K562 (cell line): ENCODE data around the gene ARHGAP23. TPM values are rescaled to one million over a fixed set of nuclear protein-coding genes. Genes with fewer than 3 reads are reported as not detected.
A peak's percentile ranks its signal among the peaks of the same experiment; 100 is the strongest.

Source experiments
- ATAC-seq: fragments of 200-7000 bp; cut with Tn5 transposase; 3 replicates; pipeline ENCODE4 v1.9.1; 2020; ENCODE audit warnings: moderate library complexity
- BruUV-seq: library from RNA; stranded (reverse); fragments of 400-500 nt; replicated peaks from 2 replicates; lab custom pipeline; 2021; lab: Mats Ljungman, UMichigan
- CTCF ChIA-PET: fragments of 300-600 bp; formaldehyde crosslinking; extraction: SDS; loops from one replicate; lab custom pipeline; 2021; ENCODE audit warnings: low intra/inter-chr PET ratio; lab: Yijun Ruan, JAX
- POLR2A ChIA-PET: fragments of 300-600, 350-650 bp; sonication (Branson Sonifier 250); formaldehyde crosslinking; extraction: SDS; loops from one replicate; lab custom pipeline; 2021; ENCODE audit warnings: antibody characterized with exemption, inconsistent platforms; lab: Yijun Ruan, JAX
- DNase-seq, 4 experiments: peaks; one replicate each; pipeline versions ENCODE4 v3.0.0 to v3.0.0-alpha.2; 2011 to 2018; ENCODE audit warnings: low spot score in 3 of 4, mixed read lengths in 3 of 4; ENCODE audit errors: extremely low read depth in 1 of 4
- FAIRE-seq: peaks from 2 replicates; lab custom pipeline; 2011; peaks lifted over from hg19 to GRCh38; lab: Jason Lieb, UNC
- H2AFZ ChIP-seq: 2 replicates; pipeline ENCODE4 v1.6.0; 2011; ENCODE audit warnings: low read depth, low read length, control low read depth, inconsistent platforms
- H3K27ac ChIP-seq: fragments of 200-600 bp; 3 replicates; pipeline ENCODE4 v1.8.0; 2011; ENCODE audit warnings: low read depth, mild to moderate bottlenecking, control low read depth, inconsistent platforms, low read length, moderate library complexity, mixed read lengths; ENCODE audit errors: extremely low read depth
- H3K27me3 ChIP-seq, 2 experiments: fragments of 300-600 bp in 1 of 2; 2 replicates in 1 of 2; 3 replicates in 1 of 2; pipeline versions ENCODE4 v1.6.0 to v1.8.0; 2011; ENCODE audit warnings: inconsistent platforms in 2 of 2, low read length in 2 of 2, mild to moderate bottlenecking in 1 of 2, mixed read lengths in 1 of 2, moderate library complexity in 1 of 2; ENCODE audit not compliant: control insufficient read depth in 2 of 2, insufficient read depth in 2 of 2
- H3K36me3 ChIP-seq: fragments of 300-600 bp; 3 replicates; pipeline ENCODE4 v1.8.0; 2011; ENCODE audit warnings: mild to moderate bottlenecking, low read length, inconsistent platforms; ENCODE audit not compliant: control insufficient read depth, insufficient read depth
- H3K4me1 ChIP-seq, 2 experiments: fragments of 200-600 bp in 1 of 2; replicated peaks in 1 of 2; 2 replicates in 1 of 2; 3 replicates in 1 of 2; pipeline versions ENCODE4 v1.5.1 to v1.8.0; 2011; ENCODE audit warnings: inconsistent platforms in 2 of 2, low read length in 2 of 2, mild to moderate bottlenecking in 1 of 2, mixed read lengths in 1 of 2, moderate library complexity in 1 of 2; ENCODE audit not compliant: control insufficient read depth in 2 of 2, insufficient read depth in 2 of 2
- H3K4me2 ChIP-seq: 2 replicates; pipeline ENCODE4 v1.6.1; 2011; ENCODE audit warnings: low read length, control low read depth, inconsistent platforms, mixed read lengths; ENCODE audit not compliant: insufficient read depth
- H3K4me3 ChIP-seq: fragments of 200-600 bp; sonication (generic), shearing (Covaris generic); 2 replicates; pipeline ENCODE4 v1.5.1; 2016; ENCODE audit warnings: control low read depth, inconsistent platforms
- H3K79me2 ChIP-seq: fragments of 200-600 bp; 3 replicates; pipeline ENCODE4 v1.8.0; 2011; ENCODE audit warnings: low read length, inconsistent platforms; ENCODE audit not compliant: control insufficient read depth, insufficient read depth
- H3K9ac ChIP-seq, 2 experiments: 2 replicates each; pipeline versions ENCODE4 v1.6.0 to v1.6.1; 2011; ENCODE audit warnings: low read depth in 2 of 2, low read length in 2 of 2, control low read depth in 1 of 2, inconsistent platforms in 1 of 2, mild to moderate bottlenecking in 1 of 2, mixed read lengths in 1 of 2; ENCODE audit not compliant: insufficient read depth in 1 of 2
- H3K9me1 ChIP-seq: one replicate; pipeline ENCODE4 v1.6.0; 2011; ENCODE audit warnings: inconsistent platforms, mild to moderate bottlenecking, low read length, moderate library complexity; ENCODE audit not compliant: control insufficient read depth, insufficient read depth
- H3K9me3 ChIP-seq: replicated peaks from 2 replicates; pipeline ENCODE4 v1.5.1; 2011; ENCODE audit warnings: low read depth, low read length, inconsistent platforms; ENCODE audit not compliant: control insufficient read depth, insufficient read depth
- H4K20me1 ChIP-seq: replicated peaks from 2 replicates; pipeline ENCODE4 v1.6.1; 2011; ENCODE audit warnings: low read length, inconsistent platforms, mixed read lengths; ENCODE audit not compliant: control insufficient read depth, insufficient read depth
- ADNP ChIP-seq: fragments of 200-800 bp; sonication (Bioruptor generic); IDR thresholded peaks from 2 replicates; pipeline ENCODE4 v1.6.1; 2016; ENCODE audit warnings: missing genetic modification characterization, missing compliant biosample characterization
- NR2F6 ChIP-seq: fragments of 450-650 bp; formaldehyde crosslinking; IDR thresholded peaks from 2 replicates; pipeline ENCODE4 v1.4.0; 2020; ENCODE audit warnings: mild to moderate bottlenecking
- TCF7L2 ChIP-seq: fragments of 150-350 bp; IDR thresholded peaks from 2 replicates; pipeline ENCODE4 v1.6.1; 2016; ENCODE audit warnings: low read depth, mild to moderate bottlenecking, low read length, moderate library complexity
- TSC22D4 ChIP-seq: fragments of 450-650 bp; IDR thresholded peaks from 2 replicates; pipeline ENCODE4 v1.6.1; 2016; ENCODE audit warnings: missing genetic modification characterization, missing biosample characterization, control low read depth
- ZNF263 ChIP-seq: sonication (generic); formaldehyde crosslinking; IDR thresholded peaks from 2 replicates; pipeline ENCODE4 v1.8.0; 2022; ENCODE audit warnings: mild to moderate bottlenecking, missing genetic modification reagents, borderline replicate concordance
- ZNF431 ChIP-seq: sonication (generic); formaldehyde crosslinking; IDR thresholded peaks from 2 replicates; pipeline ENCODE4 v1.8.0; 2022; ENCODE audit warnings: mild to moderate bottlenecking, missing genetic modification reagents
- WGBS: fragments of 100-300 bp; shearing (Covaris generic); methylation state at CpG from one replicate; pipeline ENCODE4 v1.1.6; 2016; ENCODE audit warnings: low coverage, mixed read lengths; ENCODE audit not compliant: insufficient coverage; ENCODE audit errors: missing lambda C conversion rate; 5-methylcytosine and 5-hydroxymethylcytosine counted together
- in situ Hi-C: fragments of 300-500 bp; cut with MboI; formaldehyde crosslinking; loops from 4 replicates; pipeline ENCODE4 v1.15.0; 2018; ENCODE audit warnings: inconsistent platforms, mixed read lengths
- intact Hi-C: fragments of 100-400 bp; cut with micrococcal nuclease; formaldehyde crosslinking; loops from 2 replicates; pipeline ENCODE4 v1.14.2; 2022
- polyA plus RNA-seq, 8 experiments: library from polyadenylated mRNA; depleted of rRNA in 4 of 8; stranded (reverse) in 5 of 8; unstranded in 3 of 8; fragments of >200 nt; fragmentation: Nextera tagmentation in 2 of 8; fragmentation: Illumina TruSeq in 1 of 8; extraction: Ambion mirVana in 2 of 8; extraction: Trizol in 1 of 8; gene quantifications; 2 replicates each; pipeline versions ENCODE4 v1.2.1 to v1.2.3, GENCODE V29; 2011 to 2014; ENCODE audit warnings: inconsistent platforms in 1 of 8, missing spikeins in 1 of 8
- total RNA-seq, 7 experiments: library from RNA; depleted of rRNA in 6 of 7; stranded (reverse); fragments of >200 nt in 6 of 7; fragmentation: Illumina TruSeq in 2 of 7; extraction: Trizol in 2 of 7; gene quantifications; 2 replicates each; pipeline versions ENCODE4 v1.2.1 to v1.2.3, GENCODE V29; 2011 to 2021; ENCODE audit warnings: low replicate concordance in 1 of 7
- TF ChIP-seq, protein P1 (sequence below), 2 experiments: fragments of 450-650 bp; IDR thresholded peaks; 2 replicates each; pipeline ENCODE4 v1.6.1; 2018; ENCODE audit warnings: mild to moderate bottlenecking in 2 of 2, low read depth in 1 of 2; ENCODE audit not compliant: partially characterized antibody in 2 of 2
- TF ChIP-seq, protein P2 (sequence below), 3 experiments: IDR thresholded peaks in 2 of 3; conservative IDR thresholded peaks in 1 of 3; 2 replicates each; pipeline ENCODE4 v1.5.1; 2011 to 2012; ENCODE audit warnings: low read length in 3 of 3, mild to moderate bottlenecking in 3 of 3, control low read depth in 2 of 3, improper control_type of control experiment in 1 of 3, inconsistent platforms in 1 of 3, low read depth in 1 of 3, mixed read lengths in 1 of 3, moderate library complexity in 1 of 3; ENCODE audit not compliant: insufficient read depth in 2 of 3

ARHGAP23 gene
- total and polyA plus RNA-seq, 9 of the 15 experiments (the other 6 are each of a cell fraction or from before 2014, with no cell fraction given), result 0.01 to 2.7 (median 0.70) TPM

- intact Hi-C loops, result no loop called here
- H3K27ac ChIP-seq, result no peak overlapping the region
- H3K27me3 ChIP-seq, result peaks cover 2 to 20% of the 10 kb centered on the region in 2 experiments; a peak in 3 of 5 replicates
- no peak for DNase-seq
- WGBS, result under 1% methylated on average over 9 of the region's 9 CpGs
- H3K4me1 ChIP-seq, result peaks cover 0 to 8% of the 10 kb centered on the region in 2 experiments; a peak in 2 of 5 replicates
- ChIA-PET CTCF (interaction anchor here (0.6 kb wide), 2 partner anchors 20 to 28 kb away, joined by 3 read pairs; no protein-coding TSS in a partner anchor), POLR2A (no interaction called here)
- no peaks in the 10 kb centered on the region for H3K9me3 ChIP-seq
- H3K79me2 ChIP-seq, result no peaks in the 10 kb centered on the region
- ATAC-seq, result no peak
- no peaks in the 10 kb centered on the region for H3K9me1 ChIP-seq
- TF ChIP-seq TCF7L2 (no peak), ZNF263 (0 out of 2 replicates have a peak, but pooled peaks have one; percentile 21), ZNF431 (CRISPR knock-in tag) (no peak), TSC22D4 (no peak)
- no peak overlapping the region for H3K9ac ChIP-seq
- no peak overlapping the region for H3K4me2 ChIP-seq
- H4K20me1 ChIP-seq, result peaks cover 16% of the 10 kb centered on the region
- no peak overlapping the region for H3K4me3 ChIP-seq
- no peak for FAIRE-seq
- no peak overlapping the region for H2AFZ ChIP-seq
- no TSS peak for BruUV-seq
- H3K36me3 ChIP-seq, result no peaks in the 10 kb centered on the region
- in situ Hi-C loops, result loop anchor here (5.0 kb wide), 1 partner anchor 41 kb away; no protein-coding TSS in a partner anchor
Observed at GRCh38 chr17:38441429-38442061, 13.3 kb downstream of the ARHGAP23 start.

GRCh38 chr17:38442548-38442947 lies 14.3 kb downstream of the ARHGAP23 start:
- BruUV-seq, result no TSS peak
- H3K9ac ChIP-seq, result no peak overlapping the region
- in situ Hi-C loops, result loop anchor here (5.0 kb wide), 1 partner anchor 40 kb away; no protein-coding TSS in a partner anchor
- ChIA-PET CTCF (interaction anchor here (0.6 to 2.1 kb wide), 2 partner anchors 49 to 232 kb away, joined by 6 to 8 read pairs; no protein-coding TSS in a partner anchor), POLR2A (no interaction called here)
- intact Hi-C loops, result no loop called here
- 0% methylated on average over 4 of the region's 4 CpGs for WGBS
- H3K79me2 ChIP-seq, result no peaks in the 10 kb centered on the region
- H3K4me3 ChIP-seq, result no peak overlapping the region
- no peak overlapping the region for H3K4me2 ChIP-seq
- H3K4me1 ChIP-seq, result peaks cover 0 to 8% of the 10 kb centered on the region in 2 experiments; a peak in 2 of 5 replicates
- peaks cover 16% of the 10 kb centered on the region for H4K20me1 ChIP-seq
- no peaks in the 10 kb centered on the region for H3K9me1 ChIP-seq
- no peak overlapping the region for H2AFZ ChIP-seq
- FAIRE-seq (no peak), ATAC-seq (no peak), DNase-seq (no peak)
- no peaks in the 10 kb centered on the region for H3K9me3 ChIP-seq
- no peak overlapping the region for H3K27ac ChIP-seq
- peaks cover 3 to 24% of the 10 kb centered on the region in 2 experiments; a peak in 3 of 5 replicates for H3K27me3 ChIP-seq
- H3K36me3 ChIP-seq, result no peaks in the 10 kb centered on the region
- TF ChIP-seq, protein P1, sequence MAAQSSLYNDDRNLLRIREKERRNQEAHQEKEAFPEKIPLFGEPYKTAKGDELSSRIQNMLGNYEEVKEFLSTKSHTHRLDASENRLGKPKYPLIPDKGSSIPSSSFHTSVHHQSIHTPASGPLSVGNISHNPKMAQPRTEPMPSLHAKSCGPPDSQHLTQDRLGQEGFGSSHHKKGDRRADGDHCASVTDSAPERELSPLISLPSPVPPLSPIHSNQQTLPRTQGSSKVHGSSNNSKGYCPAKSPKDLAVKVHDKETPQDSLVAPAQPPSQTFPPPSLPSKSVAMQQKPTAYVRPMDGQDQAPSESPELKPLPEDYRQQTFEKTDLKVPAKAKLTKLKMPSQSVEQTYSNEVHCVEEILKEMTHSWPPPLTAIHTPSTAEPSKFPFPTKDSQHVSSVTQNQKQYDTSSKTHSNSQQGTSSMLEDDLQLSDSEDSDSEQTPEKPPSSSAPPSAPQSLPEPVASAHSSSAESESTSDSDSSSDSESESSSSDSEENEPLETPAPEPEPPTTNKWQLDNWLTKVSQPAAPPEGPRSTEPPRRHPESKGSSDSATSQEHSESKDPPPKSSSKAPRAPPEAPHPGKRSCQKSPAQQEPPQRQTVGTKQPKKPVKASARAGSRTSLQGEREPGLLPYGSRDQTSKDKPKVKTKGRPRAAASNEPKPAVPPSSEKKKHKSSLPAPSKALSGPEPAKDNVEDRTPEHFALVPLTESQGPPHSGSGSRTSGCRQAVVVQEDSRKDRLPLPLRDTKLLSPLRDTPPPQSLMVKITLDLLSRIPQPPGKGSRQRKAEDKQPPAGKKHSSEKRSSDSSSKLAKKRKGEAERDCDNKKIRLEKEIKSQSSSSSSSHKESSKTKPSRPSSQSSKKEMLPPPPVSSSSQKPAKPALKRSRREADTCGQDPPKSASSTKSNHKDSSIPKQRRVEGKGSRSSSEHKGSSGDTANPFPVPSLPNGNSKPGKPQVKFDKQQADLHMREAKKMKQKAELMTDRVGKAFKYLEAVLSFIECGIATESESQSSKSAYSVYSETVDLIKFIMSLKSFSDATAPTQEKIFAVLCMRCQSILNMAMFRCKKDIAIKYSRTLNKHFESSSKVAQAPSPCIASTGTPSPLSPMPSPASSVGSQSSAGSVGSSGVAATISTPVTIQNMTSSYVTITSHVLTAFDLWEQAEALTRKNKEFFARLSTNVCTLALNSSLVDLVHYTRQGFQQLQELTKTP (IDR thresholded peaks at IDR 0.05; ENCODE audit: low read depth in 1 of 2, partially characterized antibody in 2 of 2), result no peak
- TF ChIP-seq ADNP (tag), result no peak
- TF ChIP-seq NR2F6 (CRISPR knock-in tag), result no peak
- TF ChIP-seq, protein P2, sequence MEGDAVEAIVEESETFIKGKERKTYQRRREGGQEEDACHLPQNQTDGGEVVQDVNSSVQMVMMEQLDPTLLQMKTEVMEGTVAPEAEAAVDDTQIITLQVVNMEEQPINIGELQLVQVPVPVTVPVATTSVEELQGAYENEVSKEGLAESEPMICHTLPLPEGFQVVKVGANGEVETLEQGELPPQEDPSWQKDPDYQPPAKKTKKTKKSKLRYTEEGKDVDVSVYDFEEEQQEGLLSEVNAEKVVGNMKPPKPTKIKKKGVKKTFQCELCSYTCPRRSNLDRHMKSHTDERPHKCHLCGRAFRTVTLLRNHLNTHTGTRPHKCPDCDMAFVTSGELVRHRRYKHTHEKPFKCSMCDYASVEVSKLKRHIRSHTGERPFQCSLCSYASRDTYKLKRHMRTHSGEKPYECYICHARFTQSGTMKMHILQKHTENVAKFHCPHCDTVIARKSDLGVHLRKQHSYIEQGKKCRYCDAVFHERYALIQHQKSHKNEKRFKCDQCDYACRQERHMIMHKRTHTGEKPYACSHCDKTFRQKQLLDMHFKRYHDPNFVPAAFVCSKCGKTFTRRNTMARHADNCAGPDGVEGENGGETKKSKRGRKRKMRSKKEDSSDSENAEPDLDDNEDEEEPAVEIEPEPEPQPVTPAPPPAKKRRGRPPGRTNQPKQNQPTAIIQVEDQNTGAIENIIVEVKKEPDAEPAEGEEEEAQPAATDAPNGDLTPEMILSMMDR (IDR thresholded peaks at IDR 0.05 in 2 of 3, conservative IDR thresholded peaks at IDR 0.05 in 1 of 3; ENCODE audit: insufficient read depth in 2 of 3, low read depth in 1 of 3, low read length in 3 of 3), result no peak
